ENCODE measurements around the gene TSEN2.
"Not testable (repeated sequence)": the region's sequence is repeated elsewhere in the genome, so short reads cannot be mapped to it uniquely, and the experiment has no call there.

The TSEN2 gene

GRCh38 chr3:12472796-12473195, 11.5 kb upstream of the TSEN2 start:
- DNase-seq: no peak

- DNase-seq: no peak
Observed at GRCh38 chr3:12473511-12473910, 10.8 kb upstream of the TSEN2 start.

- no peak for DNase-seq
Observed at GRCh38 chr3:12476238-12476897, 7.9 kb upstream of the TSEN2 start.

GRCh38 chr3:12477256-12477655, 7.0 kb upstream of the TSEN2 start:
- DNase-seq: no peak

- no peak for DNase-seq
Observed at GRCh38 chr3:12478326-12478725, 6.0 kb upstream of the TSEN2 start.

GRCh38 chr3:12479198-12479597, 5.1 kb upstream of the TSEN2 start:
- DNase-seq: not testable (repeated sequence)

GRCh38 chr3:12479919-12480427, 4.3 kb upstream of the TSEN2 start:
- DNase-seq: no peak

GRCh38 chr3:12483410-12483809, 870 bp upstream of the TSEN2 start:
- no peak for DNase-seq

GRCh38 chr3:12483872-12484197, 445 bp upstream of the TSEN2 start:
- no peak for DNase-seq

- DNase-seq: no peak
Observed at GRCh38 chr3:12484983-12485327, 675 bp downstream of the TSEN2 start.

- DNase-seq: no peak
Observed at GRCh38 chr3:12486001-12486400, 1.7 kb downstream of the TSEN2 start.

- DNase-seq: no peak
Observed at GRCh38 chr3:12486916-12487315, 2.6 kb downstream of the TSEN2 start.

- no peak for DNase-seq
Observed at GRCh38 chr3:12487336-12487735, 3.1 kb downstream of the TSEN2 start.

GRCh38 chr3:12487786-12488185, 3.5 kb downstream of the TSEN2 start:
- no peak for DNase-seq

GRCh38 chr3:12489368-12489767, 5.1 kb downstream of the TSEN2 start:
- no peak for DNase-seq

- no peak for DNase-seq
Observed at GRCh38 chr3:12489832-12490231, 5.6 kb downstream of the TSEN2 start.

GRCh38 chr3:12490547-12490946, 6.3 kb downstream of the TSEN2 start:
- DNase-seq: no peak

GRCh38 chr3:12495749-12496452, 11.6 kb downstream of the TSEN2 start:
- DNase-seq: no peak

GRCh38 chr3:12496453-12496761, 12.1 kb downstream of the TSEN2 start:
- DNase-seq: no peak

GRCh38 chr3:12499474-12499873, 15.2 kb downstream of the TSEN2 start:
- DNase-seq: no peak

- no peak for DNase-seq
Observed at GRCh38 chr3:12501360-12502020, 17.2 kb downstream of the TSEN2 start.

- DNase-seq: no peak
Observed at GRCh38 chr3:12503126-12503957, 19.1 kb downstream of the TSEN2 start.

GRCh38 chr3:12506201-12506709, 22.0 kb downstream of the TSEN2 start:
- no peak for DNase-seq

Data from left hindlimb (tissue), 1 donor.